IMR-90 (cell line): ENCODE results near the gene S100A12. TPM values are rescaled to one million over a fixed set of nuclear protein-coding genes. Genes with fewer than 3 reads are reported as not detected.
"Not testable (repeated sequence)": the region's sequence is repeated elsewhere in the genome, so short reads cannot be mapped to it uniquely, and the experiment has no call there.

Experiments used
- ATAC-seq: fragments of 200-7000 bp; cut with Tn5 transposase; 2 replicates; pipeline ENCODE4 v1.9.1; 2020; ENCODE audit warnings: low read depth, mild to moderate bottlenecking, moderate library complexity
- BruUV-seq: library from RNA; stranded (reverse); fragments of 400-500 nt; replicated peaks from 2 replicates; lab custom pipeline; 2021; lab: Mats Ljungman, UMichigan
- CTCF ChIA-PET: fragments of 300-600 bp; formaldehyde crosslinking; extraction: SDS; loops from one replicate; lab custom pipeline; 2021; ENCODE audit warnings: antibody characterized with exemption; lab: Yijun Ruan, JAX
- POLR2A ChIA-PET: fragments of 300-600 bp; sonication (Branson Sonifier 250); formaldehyde crosslinking; loops from one replicate; lab custom pipeline; 2022; ENCODE audit warnings: antibody characterized with exemption; ENCODE audit not compliant: unreplicated experiment; lab: Charles Lee
- DNase-seq: peaks from one replicate; pipeline ENCODE4 v3.0.0; 2013
- H2AFZ ChIP-seq: replicated peaks from 2 replicates; pipeline ENCODE3; 2013; ENCODE audit warnings: low read length, mild to moderate bottlenecking; ENCODE audit not compliant: poor library complexity
- H2AK5ac ChIP-seq: 2 replicates; pipeline ENCODE4 v1.6.1; 2013; ENCODE audit warnings: low read depth, low read length, inconsistent platforms
- H2AK9ac ChIP-seq: replicated peaks from 2 replicates; pipeline ENCODE3; 2013; ENCODE audit warnings: mild to moderate bottlenecking, low read depth, low read length, moderate library complexity; ENCODE audit not compliant: poor library complexity
- H2BK120ac ChIP-seq: 2 replicates; pipeline ENCODE4 v1.6.1; 2013; ENCODE audit warnings: low read depth, low read length, inconsistent platforms
- H2BK15ac ChIP-seq: 3 replicates; pipeline ENCODE4 v1.6.1; 2013; ENCODE audit warnings: low read depth, low read length, inconsistent platforms
- H2BK20ac ChIP-seq: 2 replicates; pipeline ENCODE4 v1.6.1; 2013; ENCODE audit warnings: low read depth, mild to moderate bottlenecking, inconsistent platforms, low read length, moderate library complexity
- H2BK5ac ChIP-seq: 2 replicates; pipeline ENCODE4 v1.6.1; 2013; ENCODE audit warnings: mild to moderate bottlenecking, low read depth, low read length, inconsistent platforms; ENCODE audit not compliant: poor library complexity, severe bottlenecking
- H3K14ac ChIP-seq: replicated peaks from 2 replicates; pipeline ENCODE4 v1.6.1; 2013; ENCODE audit warnings: low read depth, low read length, inconsistent platforms
- H3K18ac ChIP-seq: 2 replicates; pipeline ENCODE4 v1.6.1; 2013; ENCODE audit warnings: low read depth, low read length, control low read depth
- H3K23ac ChIP-seq: 2 replicates; pipeline ENCODE4 v1.6.1; 2013; ENCODE audit warnings: low read depth, low read length, inconsistent platforms
- H3K27ac ChIP-seq: 2 replicates; pipeline ENCODE4 v1.5.1; 2013; ENCODE audit warnings: mild to moderate bottlenecking, control low read depth, low read length; ENCODE audit not compliant: insufficient read depth
- H3K27me3 ChIP-seq: 2 replicates; pipeline ENCODE4 v1.6.1; 2013; ENCODE audit warnings: low read length; ENCODE audit not compliant: control insufficient read depth, insufficient read depth
- H3K36me3 ChIP-seq: 2 replicates; pipeline ENCODE4 v1.6.1; 2013; ENCODE audit warnings: low read length, mixed read lengths; ENCODE audit not compliant: control insufficient read depth, insufficient read depth
- H3K4ac ChIP-seq: 2 replicates; pipeline ENCODE4 v1.6.1; 2013; ENCODE audit warnings: low read depth, low read length, inconsistent platforms
- H3K4me1 ChIP-seq: 2 replicates; pipeline ENCODE4 v1.6.1; 2013; ENCODE audit warnings: low read length, mixed read lengths; ENCODE audit not compliant: control insufficient read depth, insufficient read depth
- H3K4me2 ChIP-seq: 2 replicates; pipeline ENCODE4 v1.6.1; 2013; ENCODE audit warnings: low read depth, mild to moderate bottlenecking, control low read depth, low read length, moderate library complexity
- H3K4me3 ChIP-seq: 2 replicates; pipeline ENCODE4 v1.5.1; 2013; ENCODE audit warnings: low read depth, mild to moderate bottlenecking, control low read depth, low read length, moderate library complexity; ENCODE audit not compliant: insufficient read depth
- H3K56ac ChIP-seq: 2 replicates; pipeline ENCODE4 v1.6.1; 2013; ENCODE audit warnings: low read length, inconsistent platforms; ENCODE audit not compliant: insufficient read depth; ENCODE audit errors: extremely low read depth
- H3K79me1 ChIP-seq, 2 experiments: 2 replicates each; pipeline ENCODE4 v1.6.1; 2013; ENCODE audit warnings: low read length in 2 of 2, inconsistent platforms in 1 of 2, low read depth in 1 of 2
- H3K9ac ChIP-seq: 2 replicates; pipeline ENCODE4 v1.6.1; 2013; ENCODE audit warnings: low read depth, low read length, control low read depth
- H3K9me1 ChIP-seq: 2 replicates; pipeline ENCODE4 v1.6.1; 2013; ENCODE audit warnings: low read length, inconsistent platforms; ENCODE audit not compliant: insufficient read depth
- H3K9me3 ChIP-seq: 2 replicates; pipeline ENCODE4 v1.6.1; 2013; ENCODE audit warnings: low read length; ENCODE audit not compliant: control insufficient read depth, insufficient read depth
- H4K20me1 ChIP-seq: 2 replicates; pipeline ENCODE4 v1.6.1; 2013; ENCODE audit warnings: low read length, inconsistent platforms; ENCODE audit not compliant: insufficient read depth
- H4K5ac ChIP-seq: 2 replicates; pipeline ENCODE4 v1.6.1; 2013; ENCODE audit warnings: mild to moderate bottlenecking, low read depth, low read length, control low read depth
- H4K8ac ChIP-seq, 2 experiments: 2 replicates each; pipeline ENCODE4 v1.6.1; 2013; ENCODE audit warnings: low read depth in 2 of 2, low read length in 2 of 2, control low read depth in 1 of 2, inconsistent platforms in 1 of 2
- H4K91ac ChIP-seq: 2 replicates; pipeline ENCODE4 v1.6.1; 2013; ENCODE audit warnings: low read depth, low read length, inconsistent platforms; ENCODE audit not compliant: insufficient read depth
- WGBS, 2 experiments: methylation state at CpG; one replicate each; pipeline versions ENCODE4 v1.1.5 to v1.1.7; 2013; ENCODE audit warnings: missing lambda C conversion rate in 2 of 2; ENCODE audit not compliant: insufficient read length in 1 of 2; ENCODE audit errors: extremely low coverage in 2 of 2; 5-methylcytosine and 5-hydroxymethylcytosine counted together
- dilution Hi-C: fragments of 300-500 bp; cut with HindIII; formaldehyde crosslinking; loops from one replicate; pipeline ENCODE4 v1.14.3; 2018; ENCODE audit warnings: low sequenced_read_pairs; ENCODE audit not compliant: unreplicated experiment
- in situ Hi-C: fragments of 300-500 bp; cut with MboI; formaldehyde crosslinking; loops from 3 replicates; pipeline ENCODE4 v1.14.3; 2019; ENCODE audit warnings: low sequenced_read_pairs, inconsistent platforms, mixed read lengths
- intact Hi-C: fragments of 100-400 bp; cut with micrococcal nuclease; formaldehyde crosslinking; loops from 2 replicates; pipeline ENCODE4 v1.10.0; 2022
- polyA plus RNA-seq, 3 experiments: library from polyadenylated mRNA; depleted of rRNA; stranded (reverse); fragments of >200 nt; gene quantifications; 2 replicates each; pipeline ENCODE4 v1.2.3, GENCODE V29; 2012; ENCODE audit warnings: low replicate concordance in 1 of 3
- total RNA-seq: library from RNA; depleted of rRNA; stranded (reverse); fragments of >200 nt; gene quantifications from 2 replicates; pipeline ENCODE4 v1.2.3, GENCODE V29; 2012

The S100A12 gene
- total and polyA plus RNA-seq, 2 of the 4 experiments (the other 2 are of a cell fraction), result not detected

DNA sequence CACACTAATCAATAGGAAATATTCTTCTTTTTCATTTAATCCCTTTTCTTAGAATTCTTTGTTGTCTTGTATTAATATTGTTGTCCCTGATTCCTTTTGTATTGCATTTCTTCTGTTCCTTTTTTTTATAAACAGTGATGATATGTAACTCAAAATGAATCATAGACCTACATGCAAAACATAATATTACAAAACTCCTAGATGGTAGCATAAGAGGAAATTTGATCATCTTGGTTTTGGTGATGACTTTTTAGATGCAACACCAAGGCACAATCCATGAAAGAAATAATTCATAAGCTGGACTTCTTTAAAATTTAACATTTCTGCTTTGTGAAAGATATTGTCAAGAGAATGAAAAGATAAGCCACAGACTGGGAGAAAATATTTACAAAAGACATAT lies 38.5 kb upstream of the S100A12 start:
- H3K4me1 ChIP-seq, intact Hi-C loops, H2BK15ac ChIP-seq, H2AFZ ChIP-seq, H3K4ac ChIP-seq, H3K4me2 ChIP-seq, DNase-seq, in situ Hi-C loops, H2AK9ac ChIP-seq, POLR2A ChIA-PET, H2BK120ac ChIP-seq, H3K27ac ChIP-seq, H4K91ac ChIP-seq, H3K27me3 ChIP-seq, H3K9ac ChIP-seq, H4K8ac ChIP-seq, H2BK20ac ChIP-seq, BruUV-seq, H3K79me1 ChIP-seq, H3K9me3 ChIP-seq, H2BK5ac ChIP-seq, H3K9me1 ChIP-seq, H4K20me1 ChIP-seq, H3K4me3 ChIP-seq, H3K14ac ChIP-seq, ATAC-seq, H3K23ac ChIP-seq, H3K36me3 ChIP-seq, H3K18ac ChIP-seq, H3K56ac ChIP-seq, H2AK5ac ChIP-seq, dilution Hi-C loops, CTCF ChIA-PET, H4K5ac ChIP-seq: not testable (repeated sequence)

DNA sequence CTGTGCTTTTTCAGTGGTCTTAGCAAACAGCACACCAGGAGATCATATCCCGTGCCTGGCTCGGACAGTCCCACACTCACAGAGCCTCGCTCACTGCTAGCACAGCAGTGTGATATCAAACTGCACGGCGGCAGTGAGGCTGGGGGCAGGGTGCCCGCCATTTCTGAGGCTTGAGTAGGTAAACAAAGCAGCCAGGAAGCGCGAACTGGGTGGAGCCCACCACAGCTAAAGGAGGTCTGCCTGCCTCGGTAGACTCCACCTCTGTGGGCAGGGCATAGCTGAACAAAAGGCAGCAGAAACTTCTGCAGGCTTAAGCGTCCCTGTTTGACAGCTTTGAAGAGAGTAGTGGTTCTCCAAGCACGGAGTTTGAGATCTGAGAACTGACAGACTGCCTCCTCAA lies 31.9 kb upstream of the S100A12 start:
- not testable (repeated sequence) for BruUV-seq, H2AK5ac ChIP-seq

More for the DNA sequence above, 31.9 kb upstream of the S100A12 start:
- H2BK5ac ChIP-seq, H3K23ac ChIP-seq, DNase-seq, H2AFZ ChIP-seq, CTCF ChIA-PET, H3K9ac ChIP-seq, H4K8ac ChIP-seq, H2BK120ac ChIP-seq, H3K27me3 ChIP-seq, H3K4me3 ChIP-seq, H3K9me3 ChIP-seq, H3K36me3 ChIP-seq, POLR2A ChIA-PET, H3K56ac ChIP-seq, dilution Hi-C loops, H4K5ac ChIP-seq, H3K4me2 ChIP-seq, in situ Hi-C loops, H4K20me1 ChIP-seq, ATAC-seq, intact Hi-C loops, H3K18ac ChIP-seq, H3K79me1 ChIP-seq, H2AK9ac ChIP-seq, H3K9me1 ChIP-seq, H3K27ac ChIP-seq, H3K4ac ChIP-seq, H3K4me1 ChIP-seq, H3K14ac ChIP-seq, H2BK15ac ChIP-seq, H4K91ac ChIP-seq, H2BK20ac ChIP-seq: not testable (repeated sequence)
- 0% methylated on average over 1 of the region's 11 CpGs; no CpG with 5 or more reads in 1 of the 2 experiments for WGBS, 2 experiments
